ENCODE data around the gene CHAF1A.
A peak's percentile ranks its signal among the peaks of the same experiment; 100 is the strongest.

Gene CHAF1A

DNA sequence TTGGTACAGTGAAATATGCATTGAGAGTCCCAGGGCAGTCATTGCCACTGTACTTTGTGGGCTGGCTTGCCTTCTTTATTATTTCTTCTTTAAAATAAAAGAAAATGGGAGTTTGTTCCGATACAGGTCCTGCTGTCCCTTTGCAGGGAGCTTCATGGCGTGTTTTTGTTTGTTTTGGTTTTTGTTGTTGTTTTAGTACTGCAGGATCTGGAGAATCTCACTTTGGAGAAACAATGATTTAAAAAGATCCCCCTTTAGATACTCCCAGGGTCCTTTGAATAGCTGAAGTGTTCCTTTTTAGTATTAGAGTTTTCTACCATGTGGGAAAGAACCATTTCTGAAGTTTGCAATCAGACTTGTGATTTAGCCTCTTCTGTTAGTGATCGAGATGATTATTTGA is 11.1 kb downstream of the CHAF1A start:
- no peak for DNase-seq

DNA sequence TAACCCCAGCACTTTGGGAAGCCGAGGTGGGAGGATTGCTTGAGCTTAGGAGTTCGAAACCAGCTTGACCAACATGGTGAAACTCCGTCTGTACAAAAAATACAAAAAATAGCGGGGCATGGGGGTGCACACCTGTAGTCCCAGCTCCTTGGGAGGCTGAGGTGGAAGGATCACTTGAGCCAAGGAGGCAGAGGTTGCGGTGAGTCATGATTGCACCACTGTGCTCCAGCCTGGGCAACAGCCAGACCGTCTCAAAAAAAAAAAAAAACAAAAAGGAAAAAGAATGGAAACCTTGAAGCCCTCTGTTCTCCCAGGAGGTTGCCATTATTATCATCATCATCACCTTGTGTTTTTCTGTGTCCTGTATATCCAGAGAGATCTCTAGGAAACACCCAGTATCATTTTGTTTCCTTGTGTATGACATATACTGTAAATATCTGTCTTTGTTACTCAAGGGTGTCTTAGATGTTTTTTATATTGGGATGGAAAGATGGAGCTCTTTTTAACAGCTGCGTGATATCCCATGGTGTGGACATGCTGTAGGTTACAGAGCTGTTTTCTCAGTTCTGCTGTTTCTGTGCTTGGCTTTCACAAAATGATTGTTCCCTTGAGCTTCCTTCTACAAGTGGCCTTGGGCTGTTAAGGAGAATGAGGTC is 11.8 kb downstream of the CHAF1A start:
- no peak for DNase-seq

DNA sequence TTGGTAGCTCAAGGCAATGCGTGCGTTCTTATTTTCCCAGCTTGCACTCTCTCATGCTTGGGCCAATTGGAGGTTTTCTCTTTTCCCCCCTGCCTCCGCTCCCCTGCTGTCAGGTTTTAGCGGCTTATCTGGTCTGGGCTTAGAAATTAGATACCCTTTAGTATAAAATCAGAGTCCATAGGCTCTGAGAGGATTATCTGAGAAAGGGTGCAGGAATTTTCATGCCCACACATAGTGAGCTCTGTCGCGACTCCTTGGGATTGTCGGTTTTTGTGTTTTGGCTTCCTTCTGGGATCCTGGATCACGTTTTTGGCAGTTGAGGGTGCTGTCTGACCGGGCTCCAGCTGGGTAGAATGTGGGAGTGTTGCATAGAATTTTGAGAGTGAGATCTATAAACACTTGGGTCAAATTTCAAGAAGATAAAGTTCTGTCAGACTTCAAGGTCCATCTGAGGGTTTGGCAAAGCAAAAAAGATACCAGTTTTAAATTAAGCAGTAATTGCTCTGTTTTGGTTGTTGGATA is 12.4 kb downstream of the CHAF1A start:
- no peak for DNase-seq

DNA sequence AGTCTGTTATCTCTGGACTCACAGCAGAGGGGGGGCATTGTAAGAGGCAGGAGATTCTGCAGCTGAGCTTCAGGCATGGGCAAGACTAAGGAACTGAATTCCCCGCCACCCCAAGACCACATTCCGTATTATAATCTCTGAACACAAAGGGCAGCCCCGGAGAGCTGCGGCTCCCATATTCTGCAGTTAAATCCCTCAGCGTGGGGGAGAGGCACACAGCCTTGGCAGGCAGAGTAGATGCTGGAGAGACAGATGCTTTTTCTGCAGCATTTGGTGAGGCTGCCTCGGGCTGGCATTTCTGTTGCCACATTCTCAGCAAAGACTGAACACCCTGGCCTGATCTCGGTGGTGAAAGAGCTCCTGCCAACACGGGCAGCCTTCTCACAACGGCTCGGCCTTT is 12.9 kb downstream of the CHAF1A start:
- DNase-seq = peak in 1 of 2 experiments; percentile 81

DNA sequence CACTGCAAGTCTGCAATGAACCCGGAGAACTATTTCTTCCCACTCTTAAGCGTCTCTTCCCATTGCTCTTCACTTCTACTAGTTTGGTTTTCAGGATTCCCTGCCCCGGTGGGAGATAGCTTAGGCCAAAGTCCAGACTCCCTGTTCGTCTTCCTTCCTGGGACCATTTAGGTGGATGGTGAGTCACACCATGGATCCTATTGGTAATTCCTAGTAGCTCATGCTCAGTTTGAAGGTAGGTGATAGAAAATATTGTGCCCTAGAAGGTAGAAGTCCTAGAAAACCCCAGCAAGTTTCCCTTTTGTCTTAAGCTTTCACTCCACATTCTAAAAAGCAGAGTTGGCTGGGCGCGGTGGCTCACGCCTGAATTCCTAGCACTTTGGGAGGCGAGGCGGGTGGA is 13.8 kb downstream of the CHAF1A start:
- no peak for DNase-seq

DNA sequence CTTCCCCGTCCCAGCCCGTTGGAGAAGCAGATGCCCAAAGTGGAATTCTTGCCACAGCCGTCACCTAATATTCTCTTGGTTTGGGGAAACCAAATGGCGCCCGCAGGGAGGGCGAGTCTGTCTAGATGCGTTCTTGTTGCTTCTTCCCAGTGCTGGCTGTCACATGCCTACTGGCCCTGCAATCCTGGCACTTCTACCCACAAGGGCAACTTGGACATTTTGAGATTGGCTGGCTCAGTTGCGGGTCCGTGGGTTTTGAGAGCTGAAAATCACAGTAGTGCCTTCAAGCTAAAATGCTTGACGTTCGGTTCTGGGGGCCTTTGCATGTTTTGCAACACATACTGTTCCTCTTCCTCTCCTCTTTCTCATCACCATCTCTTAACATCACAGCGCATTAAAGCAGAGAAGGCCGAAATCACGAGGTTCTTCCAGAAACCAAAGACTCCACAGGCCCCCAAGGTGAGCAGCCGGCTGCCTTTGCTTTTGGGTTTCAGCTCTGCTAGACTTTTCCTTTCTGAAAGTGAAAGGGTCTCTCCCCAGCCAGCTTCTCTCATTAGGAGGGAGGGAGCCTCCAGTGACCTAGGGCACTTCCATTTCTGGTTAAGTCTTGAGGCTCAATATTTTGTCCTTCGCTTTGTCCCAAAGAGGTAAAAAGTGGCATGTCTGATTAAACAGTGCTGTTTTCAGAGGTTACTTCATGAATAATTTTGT is 21.1 kb downstream of the CHAF1A start:
- no peak for DNase-seq

DNA sequence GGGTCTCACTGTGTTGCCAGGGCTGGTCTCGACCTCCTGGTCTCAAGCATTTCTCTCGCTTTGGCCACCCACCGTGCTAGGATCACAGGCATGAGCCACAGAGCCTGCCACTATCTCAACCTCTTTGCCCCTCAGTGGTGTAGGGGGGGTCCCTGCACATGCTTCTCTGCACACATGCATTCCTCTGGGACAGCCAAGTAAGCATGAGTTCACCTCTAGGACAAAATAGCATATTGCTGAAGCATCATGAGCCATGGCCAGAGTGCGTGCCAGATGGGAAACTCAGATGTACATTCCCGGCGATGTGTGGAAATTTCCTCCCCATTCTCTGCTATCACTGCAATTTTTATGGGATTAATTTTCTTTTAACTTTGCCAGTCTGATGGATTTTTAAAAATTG is 23.1 kb downstream of the CHAF1A start:
- no peak for DNase-seq

DNA sequence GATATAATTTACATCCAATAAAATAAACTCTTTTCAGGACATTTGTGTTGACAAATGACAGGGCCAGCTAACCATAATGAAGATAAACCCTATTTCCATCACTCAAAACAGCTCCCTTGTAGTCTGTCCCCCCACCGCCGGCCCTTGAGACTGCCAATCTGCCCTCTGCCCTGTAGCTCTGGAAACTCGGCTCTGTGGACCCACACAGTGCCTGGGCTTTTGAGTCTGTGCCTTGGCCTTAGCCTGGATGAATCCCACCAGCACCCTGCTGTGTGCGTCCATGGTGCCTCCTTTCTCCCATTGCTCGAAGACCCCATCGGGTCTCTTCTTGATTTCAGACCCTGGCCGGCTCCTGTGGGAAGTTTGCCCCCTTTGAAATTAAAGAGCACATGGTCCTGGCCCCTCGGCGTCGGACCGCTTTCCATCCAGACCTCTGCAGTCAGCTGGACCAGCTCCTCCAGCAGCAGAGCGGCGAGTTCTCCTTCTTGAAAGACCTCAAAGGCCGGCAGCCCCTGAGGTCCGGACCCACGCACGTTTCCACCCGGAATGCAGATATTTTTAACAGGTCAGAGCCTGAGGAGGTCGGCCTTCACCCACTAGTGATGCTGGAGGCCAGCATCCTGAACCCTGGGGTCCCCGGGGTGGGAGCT is 26.0 kb downstream of the CHAF1A start:
- no peak for DNase-seq

DNA sequence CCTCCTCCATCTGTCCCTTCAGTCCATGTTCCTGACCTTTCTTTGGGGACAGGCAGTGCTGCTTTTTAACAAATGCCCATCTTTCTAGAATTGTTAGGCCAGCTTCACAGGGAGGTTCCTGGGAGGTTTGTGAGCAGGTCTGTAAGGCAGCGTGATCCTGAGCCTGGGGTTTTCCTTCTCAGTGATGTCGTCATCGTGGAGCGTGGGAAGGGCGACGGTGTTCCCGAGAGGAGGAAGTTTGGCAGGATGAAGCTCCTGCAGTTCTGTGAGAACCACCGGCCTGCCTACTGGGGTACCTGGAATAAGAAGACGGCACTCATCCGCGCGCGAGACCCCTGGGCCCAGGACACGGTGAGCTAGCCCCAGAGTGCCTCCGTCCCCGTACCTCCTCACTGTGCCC is 26.8 kb downstream of the CHAF1A start:
- no peak for DNase-seq

DNA sequence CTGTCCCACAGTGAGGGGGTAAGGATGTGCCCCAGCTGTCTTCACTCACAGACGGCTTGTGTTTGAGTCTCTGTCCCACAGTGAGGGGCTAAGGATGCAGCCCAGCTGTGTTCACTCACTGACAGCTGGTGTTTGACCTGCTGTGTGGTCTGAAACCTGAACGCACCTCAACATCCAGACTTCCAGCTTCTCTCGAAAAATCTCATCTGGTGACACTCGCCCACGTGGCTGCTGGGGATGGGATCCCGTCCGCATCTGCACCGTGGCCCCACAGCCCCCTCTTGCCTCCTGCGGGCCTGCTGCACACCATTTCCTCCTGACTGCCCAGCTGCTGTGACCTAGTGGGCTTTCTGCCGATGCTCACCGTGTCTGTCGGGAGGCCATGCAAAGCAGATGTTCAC is 27.3 kb downstream of the CHAF1A start:
- no peak for DNase-seq

DNA sequence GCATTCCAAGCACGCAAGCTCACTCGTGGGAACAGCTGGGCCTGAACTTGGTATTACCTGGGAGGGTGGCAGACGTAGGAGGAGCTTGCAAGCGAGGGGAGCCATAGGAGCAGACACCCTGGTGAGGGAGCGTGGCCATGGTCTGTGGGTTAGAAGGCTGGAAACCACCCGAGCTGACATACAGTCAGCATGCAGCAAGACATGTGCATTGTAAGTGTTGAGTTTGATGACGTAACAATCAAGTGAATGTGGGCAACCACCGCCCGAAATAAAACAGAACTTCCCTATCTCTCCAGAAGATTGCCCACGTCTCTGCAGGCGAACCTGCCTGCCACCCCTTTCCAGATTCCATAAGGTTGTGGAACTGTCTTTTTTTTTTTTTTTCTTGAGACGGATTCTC is 28.3 kb downstream of the CHAF1A start:
- no peak for DNase-seq

DNA sequence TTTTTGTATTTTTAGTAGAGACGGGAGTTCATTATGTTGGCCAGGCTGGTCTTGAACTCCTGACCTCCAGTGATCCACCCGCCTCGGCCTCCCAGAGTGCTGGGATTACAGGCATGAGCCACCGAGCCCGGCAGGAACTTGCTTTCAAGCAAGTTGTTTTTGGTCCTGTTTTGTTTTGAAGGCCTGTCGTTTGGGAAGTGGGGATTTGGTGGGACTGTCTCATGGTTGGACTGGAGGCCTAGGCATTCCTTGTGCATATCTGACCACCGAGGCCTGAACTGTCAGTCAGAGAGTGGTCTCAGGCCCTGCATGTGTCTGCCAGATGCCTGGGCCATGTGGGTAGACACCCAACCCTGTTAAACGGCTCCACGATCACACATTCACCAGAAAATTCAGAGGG is 28.9 kb downstream of the CHAF1A start:
- no peak for DNase-seq

DNA sequence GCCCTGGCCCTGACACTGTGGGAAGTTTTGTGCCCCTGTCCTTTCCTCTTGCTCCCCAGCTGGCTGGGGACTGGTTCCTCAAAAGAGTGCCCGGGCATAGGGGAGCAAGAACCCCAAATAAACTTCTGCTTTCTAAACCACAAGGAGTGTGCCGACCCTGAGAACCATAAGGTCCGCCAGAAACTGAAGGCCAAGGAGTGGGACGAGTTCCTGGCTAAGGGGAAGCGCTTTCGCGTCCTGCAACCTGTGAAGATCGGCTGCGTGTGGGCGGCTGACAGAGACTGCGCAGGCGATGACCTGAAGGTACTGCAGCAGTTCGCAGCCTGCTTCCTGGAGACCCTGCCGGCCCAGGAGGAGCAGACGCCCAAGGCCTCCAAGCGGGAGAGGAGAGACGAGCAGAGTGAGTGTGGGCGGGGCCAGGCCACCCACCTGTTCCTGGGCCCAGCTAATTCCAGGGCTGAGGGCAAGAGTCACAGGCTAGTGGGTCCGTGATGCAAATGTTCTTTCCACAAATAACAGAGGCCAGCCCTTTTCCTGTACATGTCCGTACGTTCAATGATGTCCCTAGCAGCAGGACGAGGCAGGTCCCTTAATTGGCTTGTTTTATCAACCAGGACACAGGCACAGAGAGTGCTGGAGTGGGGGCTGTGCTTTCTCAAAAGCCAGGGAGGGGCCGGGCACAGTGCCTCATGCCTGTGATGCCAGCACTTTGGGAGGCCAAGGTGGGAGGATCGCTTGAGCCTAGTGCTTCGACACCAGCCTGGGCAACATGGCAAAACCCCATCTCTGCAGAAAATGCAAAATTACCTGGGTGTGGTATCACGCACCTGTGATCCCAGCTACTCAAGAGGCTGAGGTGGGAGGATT is 29.6 kb downstream of the CHAF1A start:
- DNase-seq = no peak

DNA sequence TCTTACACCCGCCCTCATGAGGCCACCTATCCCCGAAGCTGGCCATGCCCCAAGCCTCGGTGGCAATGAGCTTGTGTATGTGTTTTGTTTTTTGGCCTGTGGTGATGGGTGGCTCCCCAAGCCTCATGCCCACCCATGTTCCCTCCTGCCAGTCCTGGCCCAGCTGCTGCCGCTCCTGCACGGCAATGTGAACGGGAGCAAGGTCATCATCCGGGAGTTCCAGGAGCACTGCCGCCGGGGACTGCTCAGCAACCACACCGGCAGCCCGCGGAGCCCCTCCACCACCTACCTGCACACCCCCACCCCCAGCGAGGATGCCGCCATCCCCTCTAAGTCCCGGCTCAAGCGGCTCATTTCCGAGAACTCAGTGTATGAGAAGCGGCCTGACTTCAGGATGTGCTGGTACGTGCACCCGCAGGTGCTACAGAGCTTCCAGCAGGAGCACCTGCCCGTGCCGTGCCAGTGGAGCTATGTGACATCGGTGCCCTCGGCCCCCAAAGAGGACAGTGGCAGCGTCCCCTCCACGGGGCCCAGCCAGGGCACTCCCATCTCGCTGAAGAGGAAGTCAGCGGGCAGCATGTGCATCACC is 30.6 kb downstream of the CHAF1A start:
- no peak for DNase-seq

DNA sequence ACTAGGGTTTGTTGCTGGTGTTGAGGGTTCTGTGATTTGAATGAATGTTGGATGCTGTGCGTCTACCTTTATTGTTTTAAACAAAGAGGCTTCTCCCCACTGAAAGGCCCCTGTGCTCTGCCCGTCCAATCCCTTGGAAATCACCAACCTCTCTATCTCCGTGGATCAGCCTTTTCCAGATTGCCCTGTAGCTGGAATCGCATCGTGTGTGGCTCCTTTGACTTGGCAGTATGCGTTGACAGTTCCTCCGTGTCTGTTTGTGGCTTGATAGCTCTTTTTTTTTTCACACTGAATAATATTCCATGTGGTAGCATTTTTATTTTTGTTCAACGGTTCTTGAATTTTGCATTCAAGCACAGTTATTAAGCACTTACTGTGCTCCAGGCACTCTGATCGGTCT is 32.0 kb downstream of the CHAF1A start:
- DNase-seq = no peak

DNA sequence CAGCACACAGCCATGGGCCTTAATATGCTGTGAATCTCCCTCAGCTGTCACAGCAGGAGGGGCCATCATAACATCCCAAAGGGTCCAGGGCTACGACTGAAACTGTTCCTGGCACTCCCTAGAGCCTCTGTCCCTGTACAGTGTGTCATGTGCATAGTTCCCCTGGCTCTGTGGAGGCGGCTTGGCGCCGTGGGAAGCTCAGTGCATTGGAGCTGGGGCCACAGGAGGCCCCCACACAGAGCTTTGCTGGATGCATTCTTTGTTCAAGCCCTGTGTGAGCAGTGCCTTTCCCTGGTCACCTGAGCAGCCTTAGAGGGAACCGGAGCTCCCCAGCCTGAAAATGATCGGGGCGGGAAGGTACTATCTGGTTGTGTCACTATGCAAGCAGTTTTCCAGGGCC is 33.8 kb downstream of the CHAF1A start:
- DNase-seq = no peak

DNA sequence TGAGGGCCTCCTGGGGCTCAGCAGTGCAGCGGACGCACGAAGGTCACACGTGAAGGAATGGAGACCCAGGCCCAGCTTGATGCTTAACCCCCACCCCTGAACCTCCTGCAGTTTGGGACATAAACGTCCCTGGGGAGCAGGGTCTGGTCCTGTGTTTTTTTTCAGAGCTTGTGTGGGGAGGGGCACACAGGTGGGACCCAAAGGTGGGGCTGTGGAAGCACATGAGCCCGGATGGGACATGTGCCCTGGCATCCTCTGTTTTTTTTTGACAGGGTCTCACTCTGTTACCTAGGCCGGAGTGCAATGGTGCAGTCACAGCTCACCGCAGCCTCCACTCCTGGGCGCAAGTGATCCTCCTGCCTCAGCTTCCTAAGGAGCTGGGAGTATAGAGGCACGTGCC is 34.7 kb downstream of the CHAF1A start:
- no peak for DNase-seq

DNA sequence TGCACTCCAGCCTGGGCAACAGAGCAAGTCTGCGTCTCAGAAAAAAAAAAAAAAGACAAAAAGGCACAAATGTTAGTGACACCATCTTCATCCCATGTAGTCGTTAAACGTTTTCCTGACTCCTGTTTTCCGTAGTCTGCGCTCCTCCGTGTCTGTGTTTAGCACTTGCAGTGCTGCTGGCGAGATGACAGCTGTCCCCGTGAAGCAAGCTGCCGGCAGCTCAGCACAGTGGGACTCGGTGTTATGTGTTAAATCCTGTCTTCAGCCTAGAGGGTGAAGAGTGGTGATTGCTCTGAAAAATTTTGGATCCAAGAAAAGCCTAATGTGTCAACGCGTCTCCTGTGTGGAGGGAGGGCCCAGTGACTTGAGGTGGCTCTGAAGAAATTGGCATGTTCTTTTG is 36.8 kb downstream of the CHAF1A start:
- DNase-seq = no peak

DNA sequence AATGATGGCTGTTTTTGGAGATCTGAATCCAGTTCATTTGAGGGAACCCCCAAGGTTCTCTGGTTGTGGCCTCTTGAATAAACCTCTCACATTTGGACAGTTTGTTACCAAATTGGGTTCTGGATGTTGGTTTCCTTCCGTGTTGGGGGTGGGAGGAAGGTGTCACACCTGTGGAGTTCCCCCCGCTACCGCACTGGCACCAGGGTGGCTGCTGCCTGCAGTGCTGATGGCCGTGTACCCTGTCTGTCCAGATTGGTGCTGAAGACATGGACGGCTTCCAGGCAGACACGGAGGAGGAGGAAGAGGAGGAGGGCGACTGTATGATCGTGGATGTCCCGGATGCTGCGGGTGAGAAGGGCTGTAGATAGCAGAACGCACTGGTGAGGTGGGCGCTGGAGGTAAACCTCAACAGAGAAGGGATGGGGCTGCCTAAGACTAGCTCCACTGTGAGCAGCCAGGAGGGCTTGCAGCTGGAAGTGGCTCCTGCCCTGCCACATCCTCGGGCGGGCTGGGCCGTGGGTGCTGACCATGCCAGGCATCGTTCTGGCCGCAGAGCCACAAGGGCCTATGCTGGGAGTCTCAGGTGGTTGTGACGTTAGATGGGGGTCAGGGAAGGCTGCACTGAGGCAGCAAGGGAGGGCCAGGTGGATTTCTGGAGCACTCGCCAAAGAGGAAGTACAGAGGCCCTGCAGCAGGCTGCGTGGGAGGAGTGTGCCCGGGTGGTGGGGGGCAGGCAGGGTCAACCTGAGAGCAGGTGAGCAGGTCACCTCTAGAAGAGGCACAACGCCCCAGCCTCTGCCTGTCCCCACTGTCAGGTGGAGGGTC is 39.8 kb downstream of the CHAF1A start:
- DNase-seq = no peak

DNA sequence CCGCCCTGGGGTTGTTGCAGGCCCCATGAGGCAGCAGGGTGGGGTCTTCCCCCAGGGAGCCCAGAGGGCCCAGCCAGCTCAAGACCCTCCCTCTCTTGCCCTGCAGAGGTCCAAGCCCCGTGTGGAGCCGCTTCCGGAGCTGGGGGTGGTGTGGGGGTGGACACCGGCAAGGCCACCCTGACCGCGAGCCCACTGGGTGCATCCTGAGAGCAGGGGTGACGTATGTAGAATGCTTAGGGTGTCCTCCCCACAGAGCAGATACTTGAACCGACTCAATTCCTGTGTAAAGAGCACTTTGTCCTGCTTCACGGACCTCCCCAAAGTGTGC is 40.3 kb downstream of the CHAF1A start:
- DNase-seq = no peak

DNA sequence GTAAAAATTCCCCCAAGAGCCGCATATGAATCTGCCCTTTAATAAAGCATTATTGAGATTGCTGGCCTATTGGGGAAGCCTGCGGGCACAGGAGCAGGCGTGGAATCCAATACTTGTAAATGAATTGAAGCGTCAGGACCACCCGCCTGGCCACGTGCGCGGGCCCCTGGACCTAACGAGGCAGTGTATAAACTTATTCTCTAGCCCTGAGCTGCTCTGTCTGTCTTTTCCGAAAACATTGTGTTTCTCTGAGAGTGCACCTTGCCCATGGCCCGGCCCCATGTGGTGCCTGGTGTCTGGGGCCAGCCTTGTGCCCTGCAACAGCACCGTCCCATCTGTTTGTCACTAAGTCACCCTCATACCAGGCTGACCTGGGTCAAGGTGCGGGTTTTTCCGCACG is 40.7 kb downstream of the CHAF1A start:
- no peak for DNase-seq

All from cerebellar nuclear complex (tissue), 1 donor.